Uterus (tissue), 4 donors: Measurements from ENCODE around the gene PCDHGA6. TPM values are rescaled to one million over a fixed set of nuclear protein-coding genes. Genes with fewer than 3 reads are reported as not detected.
"Not testable (repeated sequence)": the region's sequence is repeated elsewhere in the genome, so short reads cannot be mapped to it uniquely, and the experiment has no call there.

Experiments
- DNase-seq, 2 donors: peaks; one replicate each; pipeline ENCODE4 v3.0.0-alpha.2; 2019 to 2020
- H3K27ac ChIP-seq, 2 donors: fragments of 200-600 bp; sonication (generic); 1 replicate in 1 of 2; 2 replicates in 1 of 2; pipeline ENCODE4 v1.5.1; 2016 to 2018
- H3K27me3 ChIP-seq, 2 donors: fragments of 200-600 bp; sonication (generic); one replicate each; pipeline ENCODE4 v1.5.1; 2018 to 2019; ENCODE audit warnings: control low read depth in 1 of 2
- H3K36me3 ChIP-seq, 2 donors: fragments of 200-600 bp; sonication (generic); one replicate each; pipeline ENCODE4 v1.5.1; 2019; ENCODE audit warnings: control low read depth in 1 of 2
- H3K4me1 ChIP-seq, 2 donors: fragments of 200-600 bp; sonication (generic); one replicate each; pipeline ENCODE4 v1.5.1; 2018 to 2019; ENCODE audit warnings: control low read depth in 1 of 2
- H3K4me3 ChIP-seq, 2 donors: fragments of 200-600 bp; sonication (generic); 1 replicate in 1 of 2; 2 replicates in 1 of 2; pipeline ENCODE4 v1.5.1; 2018 to 2019; ENCODE audit warnings: mild to moderate bottlenecking in 1 of 2
- H3K9me3 ChIP-seq, 2 donors: fragments of 200-600 bp; sonication (generic); one replicate each; pipeline ENCODE4 v1.5.1; 2019; ENCODE audit warnings: control low read depth in 1 of 2
- POLR2A ChIP-seq, 2 donors: fragments of 450-650 bp; IDR thresholded peaks; one replicate each; pipeline ENCODE4 v1.6.1; 2016; ENCODE audit warnings: antibody characterized with exemption in 2 of 2, mild to moderate bottlenecking in 1 of 2, moderate library complexity in 1 of 2
- intact Hi-C: fragments of 100-400 bp; cut with DNase I; formaldehyde crosslinking; loops from one replicate; pipeline ENCODE4 v1.15.1; 2023; ENCODE audit warnings: low total_unique reads
- total RNA-seq, 4 donors: library from RNA; depleted of rRNA in 3 of 4; stranded (reverse); fragments of >200 nt in 3 of 4; gene quantifications; one replicate each; pipeline versions ENCODE4 v1.1.0 to v1.2.4, GENCODE V29; 2014 to 2023
- TF ChIP-seq, protein P1 (sequence below), 4 experiments: fragments of 200-600 bp in 2 of 4; fragments of 450-650 bp in 2 of 4; sonication (generic) in 2 of 4; IDR thresholded peaks; one replicate each; pipeline ENCODE4 v1.5.1; 2016 to 2019; ENCODE audit warnings: antibody characterized with exemption in 4 of 4, mild to moderate bottlenecking in 2 of 4, moderate library complexity in 1 of 4
- donor health status: DM: yes; HTN: yes; CAD: no.

PCDHGA6 gene
- 10 to 100 TPM in 3 of 4 donors, 1 to 10 TPM in 1; 4.4 to 16.6 (median 14.3) TPM for total RNA-seq

DNA sequence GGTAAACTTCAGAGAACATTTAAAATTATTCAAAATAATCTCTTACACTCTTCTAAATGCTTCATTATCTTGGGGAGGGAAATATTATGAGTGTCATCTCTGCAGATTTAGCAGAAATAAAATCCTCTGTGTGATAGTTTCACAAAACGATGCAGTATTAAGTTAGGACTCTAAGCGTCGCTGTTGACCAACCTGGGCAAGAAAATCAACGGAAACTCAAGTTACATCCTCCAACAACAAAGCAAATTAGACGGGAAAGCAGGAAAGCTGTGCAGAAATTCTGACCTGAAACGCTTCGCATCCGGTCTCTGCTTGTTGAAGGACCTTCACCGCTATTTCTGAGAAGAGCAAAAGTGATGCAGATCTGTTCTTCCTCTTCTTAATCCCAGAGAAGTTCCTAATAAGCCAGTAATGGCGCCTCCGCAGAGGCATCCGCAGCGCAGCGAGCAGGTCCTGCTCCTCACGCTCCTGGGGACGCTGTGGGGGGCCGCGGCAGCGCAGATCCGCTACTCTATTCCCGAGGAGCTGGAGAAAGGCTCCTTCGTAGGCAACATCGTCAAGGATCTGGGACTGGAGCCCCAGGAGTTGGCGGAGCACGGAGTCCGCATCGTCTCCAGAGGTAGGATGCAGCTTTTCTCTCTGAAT is at the start of gene PCDHGA6:
Gene PCDHGA6, plus strand, starts transcription at position 219 of the 645 bp plus-strand sequence. Its CDS starts 193 bp downstream, at position 412.
- Histone ChIP-seq H3K9me3 (peaks cover 5 to 96% of the 10 kb centered on the region in 2 donors), H3K4me3 (peak within 1 kb of the TSS; percentile 11 to 19), H3K36me3 (no peaks in the 10 kb centered on the region), H3K27ac (peak within 1 kb of the TSS in 1 of 2 donors; percentile 28), H3K27me3 (no peaks in the 10 kb centered on the region), H3K4me1 (no peaks in the 10 kb centered on the region)
- intact Hi-C loops: no loop called here
- TF ChIP-seq, protein P1, sequence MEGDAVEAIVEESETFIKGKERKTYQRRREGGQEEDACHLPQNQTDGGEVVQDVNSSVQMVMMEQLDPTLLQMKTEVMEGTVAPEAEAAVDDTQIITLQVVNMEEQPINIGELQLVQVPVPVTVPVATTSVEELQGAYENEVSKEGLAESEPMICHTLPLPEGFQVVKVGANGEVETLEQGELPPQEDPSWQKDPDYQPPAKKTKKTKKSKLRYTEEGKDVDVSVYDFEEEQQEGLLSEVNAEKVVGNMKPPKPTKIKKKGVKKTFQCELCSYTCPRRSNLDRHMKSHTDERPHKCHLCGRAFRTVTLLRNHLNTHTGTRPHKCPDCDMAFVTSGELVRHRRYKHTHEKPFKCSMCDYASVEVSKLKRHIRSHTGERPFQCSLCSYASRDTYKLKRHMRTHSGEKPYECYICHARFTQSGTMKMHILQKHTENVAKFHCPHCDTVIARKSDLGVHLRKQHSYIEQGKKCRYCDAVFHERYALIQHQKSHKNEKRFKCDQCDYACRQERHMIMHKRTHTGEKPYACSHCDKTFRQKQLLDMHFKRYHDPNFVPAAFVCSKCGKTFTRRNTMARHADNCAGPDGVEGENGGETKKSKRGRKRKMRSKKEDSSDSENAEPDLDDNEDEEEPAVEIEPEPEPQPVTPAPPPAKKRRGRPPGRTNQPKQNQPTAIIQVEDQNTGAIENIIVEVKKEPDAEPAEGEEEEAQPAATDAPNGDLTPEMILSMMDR (IDR thresholded peaks at IDR 0.05): peak in 3 of 4 experiments; percentile 16 to 31 (median 19)
- no peak for TF ChIP-seq POLR2A (IDR thresholded peaks at IDR 0.05)
- DNase-seq: no peak

DNA sequence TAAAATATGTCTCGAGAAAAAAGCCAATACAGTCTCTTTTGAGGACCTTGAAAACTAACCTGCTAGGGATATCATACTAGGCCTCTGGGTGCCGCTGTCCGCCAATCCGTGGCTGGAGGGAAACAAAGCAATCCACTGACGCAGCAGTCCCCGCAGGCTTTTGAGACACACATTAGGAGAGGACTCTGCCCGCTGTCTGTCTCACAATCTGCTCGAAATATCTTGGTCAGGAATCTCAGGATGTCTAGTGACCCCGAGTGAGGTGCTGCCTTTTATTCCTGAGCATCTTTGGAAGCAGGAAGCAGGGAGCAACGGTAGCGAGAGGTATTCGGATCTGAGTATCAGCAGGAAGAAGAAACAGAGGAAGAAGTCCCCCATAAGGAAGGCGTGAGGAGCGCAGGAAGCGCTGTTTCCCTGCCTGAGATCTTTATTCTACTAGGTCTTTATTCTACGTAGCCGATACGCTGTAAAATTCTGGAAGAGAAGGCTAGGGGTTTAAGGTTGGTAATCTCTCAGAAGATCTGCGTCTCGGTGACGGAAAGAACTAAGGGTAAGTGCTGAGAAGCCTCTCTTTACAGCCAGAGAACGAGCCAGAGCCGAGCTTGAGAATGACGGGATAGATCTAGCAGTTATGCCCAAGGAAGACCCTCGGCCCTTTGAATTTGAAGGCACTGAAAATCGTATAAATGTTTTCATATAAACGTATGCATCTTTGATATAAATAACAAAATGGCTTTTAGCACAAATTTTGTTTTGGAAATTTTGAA is 47.4 kb upstream of the PCDHGA6 start:
- Histone ChIP-seq H3K27ac (peak overlapping the region; percentile 65 to 69), H3K9me3 (peaks cover 0 to 18% of the 10 kb centered on the region in 2 donors), H3K36me3 (no peaks in the 10 kb centered on the region), H3K4me1 (no peaks in the 10 kb centered on the region), H3K4me3 (peak overlapping the region; percentile 26 to 29), H3K27me3 (no peaks in the 10 kb centered on the region)
- intact Hi-C loops: no loop called here
- DNase-seq: peak; percentile 58 to 64
- no peak for TF ChIP-seq POLR2A (IDR thresholded peaks at IDR 0.05)
- TF ChIP-seq, protein P1 (IDR thresholded peaks at IDR 0.05): peak; percentile 34 to 44 (median 40)

DNA sequence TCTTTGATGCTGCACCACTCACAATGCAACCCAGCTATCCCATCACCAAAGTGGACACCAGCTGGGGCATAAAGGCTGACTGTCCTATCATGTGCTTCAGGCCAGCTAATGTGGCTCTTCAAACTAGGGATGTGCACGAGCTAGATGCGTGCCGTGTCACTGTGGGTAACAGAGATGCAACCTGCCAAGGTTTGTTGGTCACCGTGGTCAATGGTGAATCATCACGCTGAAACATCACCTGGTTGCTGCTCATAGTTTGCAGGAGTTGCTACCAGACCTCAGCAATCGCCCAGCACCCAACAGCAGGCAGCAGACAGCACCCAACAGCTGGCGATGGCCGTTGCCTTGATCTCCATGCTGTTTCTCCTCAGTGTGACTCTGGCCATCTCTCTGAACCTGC is 45.5 kb upstream of the PCDHGA6 start:
- Histone ChIP-seq H3K36me3 (no peaks in the 10 kb centered on the region), H3K9me3 (peaks cover 0 to 26% of the 10 kb centered on the region in 2 donors), H3K4me3 (no peak overlapping the region), H3K4me1 (no peaks in the 10 kb centered on the region), H3K27ac (no peak overlapping the region), H3K27me3 (no peaks in the 10 kb centered on the region)
- intact Hi-C loops: no loop called here
- no peak for DNase-seq
- TF ChIP-seq POLR2A (IDR thresholded peaks at IDR 0.05): no peak
- TF ChIP-seq, protein P1 (IDR thresholded peaks at IDR 0.05): no peak

DNA sequence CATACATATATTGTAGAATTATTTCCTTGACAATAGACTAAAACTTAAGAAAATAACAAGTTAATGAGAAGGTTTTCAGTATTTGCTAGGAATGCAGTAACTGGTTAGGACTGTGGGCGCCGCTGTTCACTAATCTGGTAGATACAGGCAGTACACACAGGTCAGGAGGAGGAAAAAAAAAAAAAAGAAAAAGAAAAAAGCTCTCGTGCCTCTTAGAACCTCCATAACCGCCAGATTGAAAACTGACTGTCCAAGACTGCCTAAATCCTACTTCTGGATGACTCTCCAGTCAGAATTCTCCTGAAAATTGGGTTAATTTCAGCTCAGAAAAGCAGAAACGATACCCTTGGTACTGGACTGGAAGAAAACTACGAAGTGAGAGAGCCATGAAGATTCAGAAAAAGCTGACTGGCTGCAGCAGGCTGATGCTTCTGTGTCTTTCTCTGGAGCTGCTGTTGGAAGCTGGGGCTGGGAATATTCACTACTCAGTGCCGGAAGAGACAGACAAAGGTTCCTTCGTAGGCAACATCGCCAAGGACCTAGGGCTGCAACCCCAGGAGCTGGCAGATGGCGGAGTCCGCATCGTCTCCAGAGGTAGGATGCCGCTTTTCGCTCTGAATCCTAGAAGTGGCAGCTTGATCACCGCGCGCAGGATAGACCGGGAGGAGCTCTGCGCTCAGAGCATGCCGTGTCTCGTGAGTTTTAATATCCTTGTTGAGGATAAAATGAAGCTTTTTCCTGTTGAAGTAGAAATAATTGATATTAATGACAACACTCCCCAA is 43.2 kb upstream of the PCDHGA6 start, which contains the start of gene PCDHGA1:
Gene PCDHGA1, plus strand, starts transcription at position 216 of the 782 bp plus-strand sequence.
- DNase-seq: no peak
- Histone ChIP-seq H3K4me3 (no peak within 1 kb of the TSS), H3K9me3 (peaks cover 0 to 41% of the 10 kb centered on the region in 2 donors), H3K36me3 (no peaks in the 10 kb centered on the region), H3K27me3 (no peaks in the 10 kb centered on the region), H3K27ac (no peak within 1 kb of the TSS), H3K4me1 (no peaks in the 10 kb centered on the region)
- intact Hi-C loops: no loop called here
- TF ChIP-seq, protein P1 (IDR thresholded peaks at IDR 0.05): no peak
- TF ChIP-seq POLR2A (IDR thresholded peaks at IDR 0.05): no peak

DNA sequence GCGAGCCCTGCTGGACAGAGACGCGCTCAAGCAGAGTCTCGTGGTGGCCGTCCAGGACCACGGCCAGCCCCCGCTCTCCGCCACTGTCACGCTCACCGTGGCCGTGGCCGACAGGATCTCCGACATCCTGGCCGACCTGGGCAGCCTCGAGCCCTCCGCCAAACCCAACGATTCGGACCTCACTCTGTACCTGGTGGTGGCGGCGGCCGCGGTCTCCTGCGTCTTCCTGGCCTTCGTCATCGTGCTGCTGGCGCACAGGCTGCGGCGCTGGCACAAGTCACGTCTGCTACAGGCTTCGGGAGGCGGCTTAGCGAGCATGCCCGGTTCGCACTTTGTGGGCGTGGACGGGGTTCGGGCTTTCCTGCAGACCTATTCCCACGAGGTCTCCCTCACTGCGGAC is 41.1 kb upstream of the PCDHGA6 start:
- H3K27me3 ChIP-seq, H3K4me3 ChIP-seq, H3K27ac ChIP-seq, DNase-seq, intact Hi-C loops, H3K4me1 ChIP-seq, H3K36me3 ChIP-seq: not testable (repeated sequence)
- peaks cover 0 to 52% of the 10 kb centered on the region in 2 donors for H3K9me3 ChIP-seq
